ENCODE measurements around the gene MTFR1L. TPM values are rescaled to one million over a fixed set of nuclear protein-coding genes. Genes with fewer than 3 reads are reported as not detected.

The MTFR1L gene
- total RNA-seq, 4 donors from 2014 or later, result 75.7 to 109 (median 99.2) TPM

DNA sequence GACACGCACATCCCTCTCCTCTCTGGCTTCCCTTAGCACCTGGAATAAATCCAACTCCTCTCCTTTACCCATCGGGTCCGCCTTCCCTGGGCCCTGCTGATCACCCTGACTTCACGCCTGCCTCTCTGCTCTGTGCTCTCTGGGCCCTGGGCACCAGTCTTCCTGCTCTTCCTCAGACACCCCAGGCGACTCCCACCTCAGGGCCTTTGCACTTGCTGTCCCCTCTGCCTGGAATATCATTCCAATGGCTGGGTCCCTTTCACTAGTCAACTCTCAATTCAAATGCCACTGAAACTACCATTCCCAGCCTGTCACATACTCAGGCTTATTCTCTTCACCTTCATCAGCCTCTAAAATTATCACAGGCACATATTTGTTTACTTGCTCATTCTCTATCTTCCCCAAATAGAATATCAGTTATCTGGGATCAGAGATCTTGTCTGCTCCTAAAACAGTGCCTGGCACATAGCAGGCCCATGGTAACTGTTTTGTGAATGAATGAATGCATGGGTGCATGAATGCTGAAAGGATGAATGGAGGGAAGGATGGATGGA lies 47.0 kb upstream of the MTFR1L start:
- H3K4me1 ChIP-seq, result peaks cover 18 to 27% of the 10 kb centered on the region in 2 donors

DNA sequence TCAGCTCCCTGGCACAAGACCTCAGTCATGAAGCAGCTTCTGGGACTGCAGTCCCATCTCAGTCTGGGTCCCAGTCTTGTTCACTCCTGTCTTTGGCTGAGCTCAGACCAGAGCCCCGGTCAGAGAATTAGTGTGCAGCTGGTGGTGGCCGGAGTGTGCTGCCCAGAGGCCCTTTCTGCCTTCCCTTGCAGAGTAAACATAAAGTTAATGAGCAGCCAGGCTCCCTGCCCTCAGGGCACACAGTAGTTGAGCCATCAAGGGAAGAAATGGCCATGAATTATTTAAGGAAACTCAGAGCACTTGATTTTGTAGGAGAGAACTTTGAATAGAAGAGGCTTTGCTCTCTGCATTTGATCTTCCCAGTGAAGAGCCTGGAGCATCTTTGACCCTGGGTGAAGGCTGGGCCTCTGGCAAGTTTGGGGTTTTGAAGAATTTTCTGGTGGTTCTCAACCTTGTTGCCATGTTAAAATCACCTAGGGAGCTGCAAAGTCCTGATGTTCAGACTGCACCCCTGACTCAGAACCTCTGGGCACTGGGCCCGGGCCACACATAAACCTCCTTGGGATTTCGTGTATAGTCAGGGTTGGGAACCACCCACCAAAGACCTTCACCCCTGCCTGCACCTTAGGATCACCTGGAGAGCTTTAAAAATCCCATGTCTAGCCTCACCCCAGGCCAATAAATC lies 46.2 kb upstream of the MTFR1L start:
- no peak for DNase-seq
- WGBS, 2 donors, result 73 to 95% methylated on average over 4 of the region's 4 CpGs
- no peak overlapping the region for H3K27ac ChIP-seq
- TF ChIP-seq, protein P1, sequence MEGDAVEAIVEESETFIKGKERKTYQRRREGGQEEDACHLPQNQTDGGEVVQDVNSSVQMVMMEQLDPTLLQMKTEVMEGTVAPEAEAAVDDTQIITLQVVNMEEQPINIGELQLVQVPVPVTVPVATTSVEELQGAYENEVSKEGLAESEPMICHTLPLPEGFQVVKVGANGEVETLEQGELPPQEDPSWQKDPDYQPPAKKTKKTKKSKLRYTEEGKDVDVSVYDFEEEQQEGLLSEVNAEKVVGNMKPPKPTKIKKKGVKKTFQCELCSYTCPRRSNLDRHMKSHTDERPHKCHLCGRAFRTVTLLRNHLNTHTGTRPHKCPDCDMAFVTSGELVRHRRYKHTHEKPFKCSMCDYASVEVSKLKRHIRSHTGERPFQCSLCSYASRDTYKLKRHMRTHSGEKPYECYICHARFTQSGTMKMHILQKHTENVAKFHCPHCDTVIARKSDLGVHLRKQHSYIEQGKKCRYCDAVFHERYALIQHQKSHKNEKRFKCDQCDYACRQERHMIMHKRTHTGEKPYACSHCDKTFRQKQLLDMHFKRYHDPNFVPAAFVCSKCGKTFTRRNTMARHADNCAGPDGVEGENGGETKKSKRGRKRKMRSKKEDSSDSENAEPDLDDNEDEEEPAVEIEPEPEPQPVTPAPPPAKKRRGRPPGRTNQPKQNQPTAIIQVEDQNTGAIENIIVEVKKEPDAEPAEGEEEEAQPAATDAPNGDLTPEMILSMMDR (IDR thresholded peaks at IDR 0.05), result no peak
- TF ChIP-seq POLR2A (IDR thresholded peaks at IDR 0.05), result no peak
- H3K4me3 ChIP-seq (replicated peaks in 1 of 3), result no peak overlapping the region
- no peaks in the 10 kb centered on the region for H3K27me3 ChIP-seq
- peaks cover 0 to 6% of the 10 kb centered on the region in 2 donors for H3K36me3 ChIP-seq
- intact Hi-C loops (cut with DNase I), result no loop called here
- peaks cover 18 to 27% of the 10 kb centered on the region in 2 donors for H3K4me1 ChIP-seq
- no peaks in the 10 kb centered on the region for H3K9me3 ChIP-seq

More for the DNA sequence above, 47.0 kb upstream of the MTFR1L start:
- no peak overlapping the region for H3K27ac ChIP-seq
- TF ChIP-seq, protein P1 (IDR thresholded peaks at IDR 0.05), result no peak
- no peak for TF ChIP-seq POLR2A (IDR thresholded peaks at IDR 0.05)
- DNase-seq, result no peak
- no peak overlapping the region for H3K4me3 ChIP-seq (replicated peaks in 1 of 3)
- no peaks in the 10 kb centered on the region for H3K9me3 ChIP-seq
- H3K27me3 ChIP-seq, result no peaks in the 10 kb centered on the region
- WGBS, 2 donors, result 87 to 88% methylated on average over 5 of the region's 5 CpGs
- intact Hi-C loops (cut with DNase I), result no loop called here
- no peaks in the 10 kb centered on the region for H3K36me3 ChIP-seq

DNA sequence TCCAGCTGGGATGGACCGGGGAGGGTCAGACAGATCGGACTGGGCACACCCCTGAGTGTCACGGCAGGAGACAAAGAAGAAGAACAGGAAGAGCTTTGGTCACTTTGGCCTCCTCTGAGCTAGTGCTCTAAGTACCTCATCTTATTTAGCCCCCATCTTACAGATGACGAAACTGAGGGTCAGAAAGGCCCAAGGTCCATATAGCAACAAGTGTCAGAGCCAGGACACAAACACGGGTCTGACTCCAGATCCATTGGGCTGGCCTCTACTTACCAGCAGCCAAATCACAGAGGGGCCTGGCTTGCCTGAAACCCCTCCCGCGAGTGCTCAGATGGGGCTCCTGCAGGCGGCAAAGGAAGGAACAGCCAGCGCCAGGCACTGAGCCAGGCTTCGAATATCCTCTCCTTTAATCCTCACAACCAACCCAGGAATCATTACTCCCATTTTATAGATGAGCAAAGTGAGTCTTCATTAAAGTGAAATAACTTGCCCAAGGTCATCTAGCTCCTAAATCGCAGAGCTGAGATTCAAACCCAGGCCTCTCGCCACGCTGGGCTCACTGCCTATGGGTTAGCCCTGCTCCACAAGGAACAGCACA lies 45.4 kb upstream of the MTFR1L start:
- Histone ChIP-seq H3K9me3 (no peaks in the 10 kb centered on the region), H3K36me3 (peaks cover 0 to 6% of the 10 kb centered on the region in 2 donors), H3K27ac (no peak overlapping the region), H3K4me3 (replicated peaks in 1 of 3) (no peak overlapping the region), H3K27me3 (no peaks in the 10 kb centered on the region), H3K4me1 (peaks cover 18 to 27% of the 10 kb centered on the region in 2 donors)
- no peak for DNase-seq
- no peak for TF ChIP-seq POLR2A (IDR thresholded peaks at IDR 0.05)
- TF ChIP-seq, protein P1 (IDR thresholded peaks at IDR 0.05), result no peak
- intact Hi-C loops (cut with DNase I), result no loop called here
- 90 to 94% methylated on average over 13 of the region's 13 CpGs for WGBS, 2 donors

DNA sequence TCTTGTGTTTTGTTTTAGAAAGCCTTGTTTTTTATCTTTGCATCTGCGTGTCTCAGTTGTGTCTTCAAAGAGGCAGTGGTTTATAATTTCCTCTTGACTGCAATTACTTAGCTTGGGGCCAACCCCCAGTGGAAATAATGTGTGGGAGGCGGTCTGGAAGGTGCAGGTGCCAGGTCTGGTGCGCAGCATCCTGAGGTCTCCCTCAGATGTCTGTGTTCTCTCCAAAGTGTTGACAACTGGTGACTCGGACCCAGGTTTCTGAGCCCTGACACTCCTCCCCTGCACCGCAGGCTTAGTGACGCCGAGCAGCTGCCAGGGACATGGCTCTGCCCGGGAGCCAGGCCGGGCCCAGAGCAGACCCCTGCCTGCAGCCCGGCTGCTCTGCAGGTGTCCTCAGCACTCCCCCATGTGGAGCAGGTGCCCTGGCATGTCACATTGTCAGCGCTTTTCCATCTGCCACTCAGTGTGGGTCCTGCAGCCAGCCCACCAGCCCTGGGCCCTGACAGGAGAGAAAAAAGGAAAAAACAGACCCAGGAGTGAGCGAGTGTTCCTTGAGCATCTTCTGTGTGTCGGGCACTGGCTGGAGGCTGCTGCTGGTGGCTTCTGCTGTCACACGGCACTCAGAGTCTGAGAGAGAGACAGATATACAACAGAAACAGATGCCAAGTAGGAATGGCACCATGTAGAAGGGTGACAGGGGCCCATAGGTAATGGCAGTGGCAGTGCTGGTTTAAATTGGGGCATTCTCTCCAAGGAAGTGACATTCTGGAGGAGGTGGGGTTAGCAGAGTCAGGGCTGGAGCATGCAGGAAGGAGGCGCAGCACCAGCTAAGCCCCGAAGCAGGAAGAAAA lies 44.6 kb upstream of the MTFR1L start:
- no peak for DNase-seq
- Histone ChIP-seq H3K4me3 (replicated peaks in 1 of 3) (no peak overlapping the region), H3K9me3 (no peaks in the 10 kb centered on the region), H3K27ac (no peak overlapping the region), H3K27me3 (no peaks in the 10 kb centered on the region), H3K36me3 (peaks cover 0 to 6% of the 10 kb centered on the region in 2 donors), H3K4me1 (peaks cover 17 to 22% of the 10 kb centered on the region in 2 donors)
- WGBS, 2 donors, result 88 to 89% methylated on average over 13 to 15 of the region's 16 CpGs
- intact Hi-C loops (cut with DNase I), result no loop called here
- TF ChIP-seq, protein P1 (IDR thresholded peaks at IDR 0.05), result no peak

Data from thyroid gland (tissue), 4 donors.